GM06990 (cell line): Measurements from ENCODE around the gene RNLS.

Source experiments
- DNase-seq: peaks from one replicate; pipeline ENCODE4 v3.0.0-alpha.2; 2011; ENCODE audit not compliant: insufficient read length; ENCODE audit errors: extremely low read depth
- H3K27me3 ChIP-seq: replicated peaks from 2 replicates; pipeline ENCODE4 v1.6.0; 2011; ENCODE audit warnings: low read length; ENCODE audit not compliant: control insufficient read depth, insufficient read depth
- H3K36me3 ChIP-seq: 2 replicates; pipeline ENCODE4 v1.5.1; 2011; ENCODE audit warnings: low read length; ENCODE audit not compliant: control insufficient read depth, insufficient read depth
- H3K4me3 ChIP-seq: replicated peaks from 2 replicates; pipeline ENCODE4 v1.5.1; 2011; ENCODE audit warnings: low read depth, mild to moderate bottlenecking, control low read depth, low read length
- TF ChIP-seq, protein P1 (sequence below): IDR thresholded peaks from 2 replicates; pipeline ENCODE4 v1.5.1; 2011; ENCODE audit warnings: low read length, control low read depth, mild to moderate bottlenecking, inconsistent platforms; ENCODE audit not compliant: insufficient read depth, poor library complexity, severe bottlenecking

Gene RNLS

GRCh38 chr10:88261152-88261551 lies 322.0 kb downstream of the RNLS start:
- Histone ChIP-seq H3K27me3 (no peaks in the 10 kb centered on the region), H3K4me3 (no peak overlapping the region), H3K36me3 (no peaks in the 10 kb centered on the region)
- no peak for DNase-seq
- TF ChIP-seq, protein P1, sequence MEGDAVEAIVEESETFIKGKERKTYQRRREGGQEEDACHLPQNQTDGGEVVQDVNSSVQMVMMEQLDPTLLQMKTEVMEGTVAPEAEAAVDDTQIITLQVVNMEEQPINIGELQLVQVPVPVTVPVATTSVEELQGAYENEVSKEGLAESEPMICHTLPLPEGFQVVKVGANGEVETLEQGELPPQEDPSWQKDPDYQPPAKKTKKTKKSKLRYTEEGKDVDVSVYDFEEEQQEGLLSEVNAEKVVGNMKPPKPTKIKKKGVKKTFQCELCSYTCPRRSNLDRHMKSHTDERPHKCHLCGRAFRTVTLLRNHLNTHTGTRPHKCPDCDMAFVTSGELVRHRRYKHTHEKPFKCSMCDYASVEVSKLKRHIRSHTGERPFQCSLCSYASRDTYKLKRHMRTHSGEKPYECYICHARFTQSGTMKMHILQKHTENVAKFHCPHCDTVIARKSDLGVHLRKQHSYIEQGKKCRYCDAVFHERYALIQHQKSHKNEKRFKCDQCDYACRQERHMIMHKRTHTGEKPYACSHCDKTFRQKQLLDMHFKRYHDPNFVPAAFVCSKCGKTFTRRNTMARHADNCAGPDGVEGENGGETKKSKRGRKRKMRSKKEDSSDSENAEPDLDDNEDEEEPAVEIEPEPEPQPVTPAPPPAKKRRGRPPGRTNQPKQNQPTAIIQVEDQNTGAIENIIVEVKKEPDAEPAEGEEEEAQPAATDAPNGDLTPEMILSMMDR, result no peak

DNA sequence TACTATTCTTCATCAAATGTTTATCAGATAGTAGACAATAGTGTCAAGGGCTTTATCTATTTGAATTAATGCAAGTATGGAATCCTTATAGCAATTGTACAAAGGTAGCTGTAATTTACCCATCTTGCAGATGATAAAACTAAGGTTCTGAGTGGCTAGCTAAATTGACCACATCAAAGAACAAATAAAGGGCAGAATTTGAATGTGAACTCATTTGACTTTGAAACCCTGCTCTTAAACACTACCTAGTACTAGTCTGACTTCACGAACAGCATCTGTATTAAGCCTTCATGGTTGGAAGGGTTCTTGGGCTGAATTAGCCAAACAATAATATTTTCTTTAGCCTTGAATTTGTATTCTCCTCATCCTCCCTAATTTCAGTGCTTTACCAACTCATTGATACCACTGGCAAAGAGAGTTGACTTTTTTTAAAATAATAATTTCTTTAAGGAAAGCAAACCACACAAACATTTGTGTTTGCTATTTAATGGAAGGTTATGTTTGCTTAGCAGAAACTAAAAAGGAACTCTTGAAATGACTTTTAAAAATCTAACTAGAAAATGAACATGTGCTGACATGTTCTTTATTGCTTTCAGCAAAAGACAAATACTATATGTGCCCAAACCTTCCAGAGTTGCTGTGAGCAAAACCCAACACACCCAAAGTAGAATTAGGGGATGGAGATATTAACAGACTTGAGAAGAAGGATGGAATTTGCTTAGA lies 322.6 kb downstream of the RNLS start:
- H3K27me3 ChIP-seq, result no peaks in the 10 kb centered on the region
- TF ChIP-seq, protein P1, result no peak
- H3K36me3 ChIP-seq, result no peaks in the 10 kb centered on the region
- H3K4me3 ChIP-seq, result no peak overlapping the region
- DNase-seq, result peak; percentile 37

GRCh38 chr10:88259381-88259780 lies 323.7 kb downstream of the RNLS start:
- Histone ChIP-seq H3K27me3 (no peaks in the 10 kb centered on the region), H3K4me3 (no peak overlapping the region), H3K36me3 (no peaks in the 10 kb centered on the region)
- no peak for DNase-seq
- TF ChIP-seq, protein P1, result no peak

DNA sequence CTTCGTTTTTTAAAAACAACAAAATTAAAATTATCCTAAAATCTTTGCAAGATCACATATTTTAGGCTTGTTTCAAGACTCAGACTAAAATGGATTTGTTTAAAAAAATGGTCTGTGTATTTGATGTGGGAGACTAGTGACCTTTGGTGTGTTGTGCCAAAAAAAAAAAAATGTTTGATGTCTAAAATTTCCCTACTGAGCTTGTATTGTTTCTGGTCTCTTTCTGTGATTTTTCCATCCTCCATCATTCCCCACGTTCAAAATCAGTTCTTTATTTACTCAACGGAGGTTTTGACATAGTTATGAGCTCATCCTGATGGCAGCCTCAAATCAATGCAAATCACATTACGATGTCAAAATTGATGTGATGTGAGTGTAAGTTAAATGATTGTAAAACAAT lies 326.2 kb downstream of the RNLS start:
- no peaks in the 10 kb centered on the region for H3K27me3 ChIP-seq
- no peak overlapping the region for H3K4me3 ChIP-seq
- H3K36me3 ChIP-seq, result no peaks in the 10 kb centered on the region
- DNase-seq, result no peak
- TF ChIP-seq, protein P1, result no peak

- DNase-seq, result no peak
- H3K27me3 ChIP-seq, result no peaks in the 10 kb centered on the region
- no peaks in the 10 kb centered on the region for H3K36me3 ChIP-seq
- no peak overlapping the region for H3K4me3 ChIP-seq
- TF ChIP-seq, protein P1, result no peak
Observed at GRCh38 chr10:88256013-88256680, 327.0 kb downstream of the RNLS start.
